SJCRH30 (cell line): ENCODE measurements around the gene VGLL4. TPM values are rescaled to one million over a fixed set of nuclear protein-coding genes. Genes with fewer than 3 reads are reported as not detected.

Experiments
- DNase-seq, 2 experiments: peaks; one replicate each; pipeline ENCODE4 v3.0.0-alpha.2; 2015 to 2020
- H3K27ac ChIP-seq: fragments of 250-450 bp; sonication (Bioruptor Pico); 2 replicates; pipeline ENCODE4 v1.5.1; 2020; ENCODE audit warnings: mild to moderate bottlenecking, moderate library complexity
- H3K27me3 ChIP-seq: fragments of 250-450 bp; sonication (Bioruptor Pico); 2 replicates; pipeline ENCODE4 v1.5.1; 2020; ENCODE audit warnings: mild to moderate bottlenecking, moderate library complexity
- H3K36me3 ChIP-seq: fragments of 250-450 bp; sonication (Bioruptor Pico); 2 replicates; pipeline ENCODE4 v1.5.1; 2020; ENCODE audit warnings: mild to moderate bottlenecking, moderate library complexity
- H3K4me1 ChIP-seq: fragments of 250-450 bp; sonication (Bioruptor Pico); 2 replicates; pipeline ENCODE4 v1.5.1; 2020; ENCODE audit warnings: mild to moderate bottlenecking, moderate library complexity
- H3K4me3 ChIP-seq: fragments of 250-450 bp; sonication (Bioruptor Pico); 2 replicates; pipeline ENCODE4 v1.5.1; 2020; ENCODE audit warnings: mild to moderate bottlenecking, moderate library complexity
- H3K9me3 ChIP-seq: fragments of 250-450 bp; sonication (Bioruptor Pico); replicated peaks from 2 replicates; pipeline ENCODE4 v1.5.1; 2020; ENCODE audit warnings: mild to moderate bottlenecking, moderate library complexity
- total RNA-seq: library from RNA; depleted of rRNA; stranded (reverse); fragments of >200 nt; shearing (Covaris generic); gene quantifications from 2 replicates; pipeline ENCODE4 v1.2.3, GENCODE V29; 2014

Gene VGLL4
- total RNA-seq, 1 experiment from 2014 or later, result 49.3 TPM

DNA sequence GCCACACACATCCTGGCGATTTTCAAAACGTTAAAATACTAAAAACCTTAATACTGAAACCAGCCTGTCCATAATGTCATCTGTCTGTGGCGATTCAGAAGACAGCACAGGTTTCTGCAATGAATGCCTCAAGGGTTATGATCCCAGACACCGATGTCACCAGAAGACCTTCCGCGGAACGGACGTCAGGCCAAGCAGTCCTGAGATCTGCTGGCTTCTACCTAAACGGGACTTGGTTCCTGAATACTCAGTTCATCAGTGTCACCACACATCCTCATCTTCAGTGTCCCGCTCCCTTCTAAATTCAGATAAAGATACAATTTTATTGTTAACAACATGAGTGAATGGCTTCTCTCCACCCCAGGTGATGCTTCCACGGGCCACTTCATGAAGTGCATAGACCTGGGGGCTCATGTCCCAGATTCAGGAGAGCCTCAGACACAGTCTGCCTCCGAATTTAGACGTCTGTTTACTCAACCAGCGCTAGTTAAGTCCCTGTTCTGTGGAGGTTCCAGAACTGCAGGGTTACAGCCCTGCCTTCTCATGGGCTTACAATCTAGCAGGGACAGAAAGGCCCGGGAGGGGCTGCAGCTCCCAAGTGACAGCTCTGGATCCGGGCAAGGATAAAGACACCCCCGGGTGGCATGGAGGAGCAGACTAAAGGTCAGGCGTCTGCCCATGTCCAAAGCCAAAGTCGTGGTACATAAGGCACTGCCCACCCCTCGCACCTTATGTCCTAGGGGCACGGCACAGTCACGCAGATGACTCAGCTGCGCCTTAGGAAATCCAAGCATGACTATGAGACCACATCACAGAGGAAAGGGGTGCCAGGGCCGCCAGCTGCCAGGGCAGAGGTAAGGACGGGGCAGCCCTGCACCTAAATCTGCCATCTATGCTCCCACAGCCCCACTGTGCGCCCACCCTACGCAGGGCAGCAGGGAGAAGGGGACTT, 75.9 kb downstream of the VGLL4 start:
- Histone ChIP-seq H3K36me3 (peaks cover 18% of the 10 kb centered on the region), H3K27ac (no peak overlapping the region), H3K9me3 (no peaks in the 10 kb centered on the region), H3K27me3 (no peaks in the 10 kb centered on the region), H3K4me1 (peaks cover 11% of the 10 kb centered on the region), H3K4me3 (no peak overlapping the region)
- DNase-seq, result no peak

DNA sequence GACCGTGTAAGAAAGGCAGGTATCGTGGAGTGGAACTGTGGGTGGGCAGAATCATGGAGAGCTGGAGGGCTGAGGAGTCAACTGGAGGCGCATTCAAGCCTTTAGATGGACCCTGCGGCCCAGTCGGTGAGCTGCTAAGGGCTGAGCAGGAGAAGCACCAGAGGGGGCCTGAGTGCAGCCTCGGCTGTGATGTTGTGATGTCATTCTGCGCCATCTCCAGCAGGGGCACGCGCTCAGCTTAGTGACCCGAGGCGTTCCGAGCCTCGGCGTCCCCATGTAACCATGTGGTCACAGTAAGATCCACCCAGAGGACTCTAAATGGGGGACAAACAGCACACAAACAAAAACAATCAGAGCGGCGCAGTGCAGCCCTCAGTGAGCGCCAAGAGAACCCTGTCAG, 76.8 kb downstream of the VGLL4 start:
- Histone ChIP-seq H3K27me3 (no peaks in the 10 kb centered on the region), H3K4me3 (no peak overlapping the region), H3K4me1 (peaks cover 11% of the 10 kb centered on the region), H3K27ac (no peak overlapping the region), H3K9me3 (no peaks in the 10 kb centered on the region), H3K36me3 (peaks cover 14% of the 10 kb centered on the region)
- no peak for DNase-seq

DNA sequence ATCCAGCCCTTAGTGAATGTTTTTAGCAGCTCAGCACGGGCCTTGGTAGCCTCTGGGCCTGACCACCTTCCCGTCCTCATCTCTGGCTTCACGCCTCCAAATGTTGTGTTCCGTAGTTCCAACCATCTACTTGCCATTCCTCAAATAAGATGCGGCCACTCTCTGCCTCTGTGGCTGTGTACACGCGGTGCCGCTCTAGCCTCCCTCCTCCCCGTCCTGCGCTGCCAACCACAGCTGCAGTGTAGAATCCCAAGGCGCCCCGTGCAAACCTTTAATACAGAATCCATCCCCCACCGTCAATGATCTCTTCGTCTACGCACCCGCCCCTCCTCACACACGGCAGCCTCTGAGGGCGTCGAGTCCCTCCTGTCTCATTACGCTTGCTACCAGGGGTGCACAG, 77.2 kb downstream of the VGLL4 start:
- Histone ChIP-seq H3K27ac (no peak overlapping the region), H3K36me3 (peaks cover 14% of the 10 kb centered on the region), H3K9me3 (no peaks in the 10 kb centered on the region), H3K27me3 (no peaks in the 10 kb centered on the region), H3K4me3 (no peak overlapping the region), H3K4me1 (peaks cover 11% of the 10 kb centered on the region)
- no peak for DNase-seq

DNA sequence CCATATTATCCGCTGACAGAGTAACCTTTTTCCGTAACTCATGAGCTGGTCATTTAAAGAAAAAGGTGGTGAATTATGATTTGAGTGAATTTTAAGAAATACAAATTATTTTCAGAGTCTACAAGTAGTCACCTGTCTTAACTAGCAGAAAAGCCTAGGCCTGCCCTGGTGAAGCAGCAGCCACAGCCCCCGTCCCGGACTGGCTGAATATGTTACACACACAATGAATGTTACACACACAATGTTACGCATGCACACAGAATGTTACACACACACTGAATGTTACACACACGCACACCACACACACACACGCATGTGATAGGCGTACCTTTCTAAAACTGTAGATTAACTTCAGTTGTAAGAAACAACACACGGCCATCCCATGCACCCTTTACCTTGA, 77.8 kb downstream of the VGLL4 start:
- no peaks in the 10 kb centered on the region for H3K9me3 ChIP-seq
- peaks cover 10% of the 10 kb centered on the region for H3K4me1 ChIP-seq
- H3K4me3 ChIP-seq, result no peak overlapping the region
- no peak overlapping the region for H3K27ac ChIP-seq
- no peak for DNase-seq
- H3K27me3 ChIP-seq, result no peaks in the 10 kb centered on the region
- H3K36me3 ChIP-seq, result peaks cover 14% of the 10 kb centered on the region

DNA sequence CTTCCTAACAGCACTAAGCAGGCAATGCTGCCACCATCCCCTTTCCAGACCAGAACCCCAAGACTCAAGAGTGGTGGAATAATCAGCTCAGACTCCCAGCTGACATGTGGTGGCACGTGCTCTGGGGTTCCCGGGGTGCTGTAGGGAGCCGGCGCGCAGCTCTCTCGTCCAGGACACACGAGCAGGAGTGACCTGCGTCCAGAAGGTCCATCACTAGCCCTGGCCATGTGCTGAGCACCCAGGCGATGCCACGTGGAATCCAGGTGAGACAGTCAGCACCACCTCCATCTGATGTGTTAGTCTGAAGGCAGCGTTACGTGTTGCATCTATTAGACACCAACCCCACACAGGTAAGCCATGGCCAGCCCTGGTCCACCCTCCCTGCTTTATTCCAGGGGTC, 78.2 kb downstream of the VGLL4 start:
- Histone ChIP-seq H3K27me3 (no peaks in the 10 kb centered on the region), H3K27ac (no peak overlapping the region), H3K4me1 (peaks cover 5% of the 10 kb centered on the region), H3K9me3 (no peaks in the 10 kb centered on the region), H3K4me3 (no peak overlapping the region), H3K36me3 (peaks cover 14% of the 10 kb centered on the region)
- no peak for DNase-seq

DNA sequence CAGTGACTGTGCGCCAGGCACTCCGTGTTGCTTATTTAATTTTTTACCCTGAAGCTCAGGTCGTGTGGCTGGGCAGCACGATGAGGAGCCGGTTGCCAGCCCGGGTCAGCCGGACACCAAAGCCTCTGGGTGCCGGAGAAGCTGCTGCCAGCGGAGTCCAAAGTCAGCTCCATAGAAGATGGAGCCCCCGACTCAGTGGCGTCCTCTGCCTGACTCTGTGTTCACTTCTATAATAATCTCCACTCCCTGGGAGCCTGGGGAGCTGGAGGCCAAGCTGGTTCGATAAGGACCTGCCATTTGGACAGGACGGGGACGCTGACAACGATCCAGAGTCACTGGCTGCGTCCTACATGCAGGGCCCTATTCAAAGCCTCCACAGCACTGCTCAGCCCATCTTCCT, 78.6 kb downstream of the VGLL4 start:
- Histone ChIP-seq H3K4me1 (peaks cover 1% of the 10 kb centered on the region; the same call in 1 of the 2 replicates), H3K36me3 (peaks cover 14% of the 10 kb centered on the region), H3K27me3 (no peaks in the 10 kb centered on the region)

GRCh38 chr3:11564577-11565001, 79.1 kb downstream of the VGLL4 start:
- peaks cover 14% of the 10 kb centered on the region for H3K36me3 ChIP-seq
- no peaks in the 10 kb centered on the region for H3K27me3 ChIP-seq
- H3K9me3 ChIP-seq, result no peaks in the 10 kb centered on the region
- no peaks in the 10 kb centered on the region; the same call in 1 of the 2 replicates for H3K4me1 ChIP-seq
- no peak overlapping the region for H3K4me3 ChIP-seq
- no peak for DNase-seq
- H3K27ac ChIP-seq, result no peak overlapping the region

More for the DNA sequence above, 78.6 kb downstream of the VGLL4 start:
- Histone ChIP-seq H3K4me3 (no peak overlapping the region), H3K9me3 (no peaks in the 10 kb centered on the region), H3K27ac (no peak overlapping the region)
- no peak for DNase-seq

- no peaks in the 10 kb centered on the region for H3K27me3 ChIP-seq
- no peak overlapping the region for H3K4me3 ChIP-seq
- H3K36me3 ChIP-seq, result peaks cover 16% of the 10 kb centered on the region
- no peak for DNase-seq
- H3K4me1 ChIP-seq, result no peaks in the 10 kb centered on the region; the same call in 1 of the 2 replicates
- H3K9me3 ChIP-seq, result no peaks in the 10 kb centered on the region
- no peak overlapping the region for H3K27ac ChIP-seq
These were observed 79.9 kb downstream of the VGLL4 start for GRCh38 chr3:11563865-11564185.

DNA sequence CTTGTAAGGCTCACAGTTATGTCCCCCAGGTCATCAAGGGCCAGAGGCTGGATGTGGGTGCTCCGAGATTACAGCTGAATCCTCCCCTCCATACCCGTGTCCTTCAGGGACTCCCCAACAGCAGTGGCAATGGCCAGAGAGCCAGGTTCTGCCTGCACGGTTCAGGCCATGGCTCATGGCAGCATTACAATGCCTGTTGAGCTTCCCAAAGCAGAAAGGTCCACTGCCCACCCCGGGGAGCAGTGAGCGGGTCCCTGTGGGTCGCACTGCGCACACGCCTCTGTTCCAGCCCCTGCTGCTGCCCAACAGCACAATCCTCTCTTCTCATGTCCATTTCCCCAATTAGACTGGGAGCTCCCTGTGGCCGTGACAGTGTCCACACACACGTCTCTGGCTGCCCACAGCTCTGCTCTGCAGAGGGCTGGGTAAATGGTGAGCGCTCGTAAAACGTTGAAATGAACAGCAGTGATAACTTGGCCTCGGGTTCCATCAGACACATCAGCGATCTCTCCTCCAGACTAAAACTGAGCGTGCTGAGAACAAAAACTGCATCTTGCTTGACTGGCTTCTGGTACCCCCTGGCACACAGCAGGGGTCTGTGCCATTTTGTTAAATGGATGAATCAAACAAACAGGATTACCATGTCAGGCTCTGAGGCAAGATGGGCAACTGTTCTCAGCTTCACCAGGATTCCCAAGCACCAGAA, 80.4 kb downstream of the VGLL4 start:
- Histone ChIP-seq H3K4me1 (no peaks in the 10 kb centered on the region; the same call in 1 of the 2 replicates), H3K27ac (no peak overlapping the region), H3K27me3 (no peaks in the 10 kb centered on the region), H3K9me3 (no peaks in the 10 kb centered on the region), H3K36me3 (peaks cover 18% of the 10 kb centered on the region), H3K4me3 (no peak overlapping the region)
- no peak for DNase-seq

DNA sequence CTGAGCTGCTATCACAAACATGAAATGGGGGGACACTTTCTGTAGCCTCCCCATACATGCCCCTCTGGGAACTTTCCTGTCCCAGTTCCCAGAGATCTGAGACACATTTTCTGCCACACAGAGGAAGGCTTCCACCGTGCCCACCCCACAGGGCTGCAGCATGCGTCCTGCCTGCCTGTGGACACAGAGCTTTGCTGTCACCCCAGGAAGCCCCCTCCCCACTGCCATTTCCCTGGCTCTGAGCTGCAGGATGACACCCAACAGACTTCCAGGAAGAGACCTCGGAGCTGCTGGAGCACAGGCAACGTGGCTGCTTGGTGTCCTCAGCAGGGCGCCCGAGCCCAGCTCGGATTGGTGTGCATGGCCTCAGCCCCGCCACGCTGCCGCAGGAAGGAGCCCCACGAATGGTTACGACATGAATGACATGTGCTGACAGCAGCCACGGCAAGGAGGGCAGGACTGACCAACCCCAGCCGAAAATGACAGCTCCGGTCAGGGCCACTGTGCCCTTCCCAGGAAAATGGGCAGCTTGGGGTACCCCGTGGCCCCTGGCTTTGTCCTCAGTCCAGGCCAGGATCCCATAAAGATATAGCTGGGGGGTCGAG, 81.3 kb downstream of the VGLL4 start:
- no peaks in the 10 kb centered on the region for H3K27me3 ChIP-seq
- peaks cover 16% of the 10 kb centered on the region for H3K36me3 ChIP-seq
- DNase-seq, result no peak
- no peak overlapping the region for H3K27ac ChIP-seq
- no peak overlapping the region for H3K4me3 ChIP-seq
- no peaks in the 10 kb centered on the region for H3K9me3 ChIP-seq
- H3K4me1 ChIP-seq, result peaks cover 8% of the 10 kb centered on the region

DNA sequence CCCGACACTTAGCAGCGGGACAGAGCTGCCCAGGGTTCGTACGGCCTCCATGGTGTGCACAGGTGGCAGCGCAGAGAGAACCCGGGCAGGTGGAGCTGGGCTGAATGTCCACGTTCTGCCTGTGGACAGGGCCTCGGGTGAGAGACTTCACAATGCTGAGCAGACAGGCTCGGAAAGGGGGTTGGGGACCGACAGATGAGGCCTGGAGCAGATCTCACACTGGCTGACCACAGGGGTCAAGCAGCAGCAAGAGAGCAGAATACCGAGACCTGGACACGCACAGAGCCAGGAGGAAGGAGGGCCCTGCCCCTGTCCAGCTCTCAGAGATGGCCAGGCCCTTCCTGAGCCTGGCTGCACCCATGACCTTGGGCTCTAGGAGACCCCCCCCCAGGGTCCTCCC, 83.0 kb downstream of the VGLL4 start:
- no peak for DNase-seq
- Histone ChIP-seq H3K27ac (no peak overlapping the region), H3K9me3 (no peaks in the 10 kb centered on the region), H3K4me1 (peaks cover 14% of the 10 kb centered on the region), H3K36me3 (peaks cover 18% of the 10 kb centered on the region), H3K4me3 (no peak overlapping the region), H3K27me3 (no peaks in the 10 kb centered on the region)

- Histone ChIP-seq H3K4me1 (peaks cover 14% of the 10 kb centered on the region), H3K4me3 (no peak overlapping the region), H3K27me3 (no peaks in the 10 kb centered on the region), H3K27ac (no peak overlapping the region), H3K9me3 (no peaks in the 10 kb centered on the region), H3K36me3 (peaks cover 18% of the 10 kb centered on the region)
- DNase-seq, result no peak
These were observed 83.7 kb downstream of the VGLL4 start for GRCh38 chr3:11559816-11560633.

DNA sequence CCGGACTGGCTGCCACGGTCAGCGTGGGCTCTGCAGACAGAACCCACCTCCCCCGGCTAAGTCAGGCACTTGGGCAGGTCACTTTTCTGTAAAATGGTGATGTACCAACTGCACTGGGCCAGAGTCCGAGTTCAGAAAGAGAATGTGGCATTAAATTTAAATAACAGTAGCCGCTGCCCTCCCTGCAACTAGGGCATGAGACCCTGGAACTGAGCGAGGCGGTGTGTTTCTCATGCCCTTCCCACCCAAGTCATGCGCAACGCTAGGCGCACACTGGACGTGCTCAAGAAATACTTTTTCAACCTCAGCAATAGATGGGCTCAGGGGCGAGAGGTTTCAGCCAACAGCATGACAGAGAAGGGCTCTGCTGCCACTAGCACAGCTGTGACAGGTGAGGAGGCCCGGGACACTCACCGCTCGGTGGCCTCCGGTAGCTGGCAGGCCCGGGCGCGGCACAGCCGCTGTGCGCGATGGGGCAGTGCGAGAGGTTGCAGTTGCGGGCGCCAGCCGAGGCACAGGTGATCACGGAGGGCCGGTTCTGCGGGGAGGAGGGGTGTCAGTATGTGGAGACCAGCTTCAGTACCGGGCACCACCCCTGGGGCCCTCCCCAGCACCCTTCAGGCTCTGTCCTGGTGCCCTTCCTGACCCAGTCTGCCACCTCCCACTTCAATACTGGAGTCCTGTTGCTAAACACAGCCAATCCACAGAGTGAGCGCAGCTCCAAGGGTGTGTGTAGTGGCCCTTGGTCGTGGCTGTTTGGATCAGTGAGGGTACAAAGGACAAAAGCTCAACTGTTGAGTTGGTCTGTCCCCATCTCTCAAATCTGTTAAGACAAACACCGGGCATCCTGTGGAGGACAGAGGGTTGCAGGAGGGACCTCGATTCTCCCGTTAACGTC, 84.5 kb downstream of the VGLL4 start:
- no peaks in the 10 kb centered on the region for H3K9me3 ChIP-seq
- H3K4me3 ChIP-seq, result no peak overlapping the region
- DNase-seq, result no peak
- H3K27ac ChIP-seq, result no peak overlapping the region
- no peaks in the 10 kb centered on the region for H3K27me3 ChIP-seq
- H3K4me1 ChIP-seq, result peaks cover 14% of the 10 kb centered on the region
- peaks cover 22% of the 10 kb centered on the region for H3K36me3 ChIP-seq
